ENCODE data around the gene ADH1A. TPM values are rescaled to one million over a fixed set of nuclear protein-coding genes. Genes with fewer than 3 reads are reported as not detected.

ADH1A gene
- total RNA-seq, 1 experiment from 2014 or later = not detected

- no TSS peak for BruUV-seq (replicated peaks)
- Histone ChIP-seq H3K4me1 (ENCODE audit: control insufficient read depth in 1 of 2, insufficient read depth in 2 of 2, low read length in 2 of 2) (no peaks in the 10 kb centered on the region), H3K9me3 (ENCODE audit: control insufficient read depth in 1 of 2, insufficient read depth in 1 of 2, low read depth in 1 of 2, low read length in 2 of 2) (no peaks in the 10 kb centered on the region), H3K36me3 (ENCODE audit: control insufficient read depth in 1 of 2, insufficient read depth in 2 of 2, low read length in 2 of 2) (no peaks in the 10 kb centered on the region), H3K4me3 (replicated peaks in 1 of 2; ENCODE audit: low read depth in 1 of 2, low read length in 2 of 2) (no peak overlapping the region), H3K4me2 (ENCODE audit: low read length) (no peak overlapping the region), H3K27ac (ENCODE audit: low read depth, low read length) (no peak overlapping the region), H3K27me3 (ENCODE audit: insufficient read depth, low read length) (no peaks in the 10 kb centered on the region), H3K79me2 (ENCODE audit: insufficient read depth, low read length) (no peaks in the 10 kb centered on the region), H2AFZ (ENCODE audit: low read depth, low read length, poor library complexity, severe bottlenecking) (no peak overlapping the region), H4K20me1 (ENCODE audit: insufficient read depth) (no peaks in the 10 kb centered on the region), H3K9me2 (ENCODE audit: insufficient read depth) (no peaks in the 10 kb centered on the region), H3K9ac (ENCODE audit: low read length) (no peak overlapping the region)
- ATAC-seq (no peak), DNase-seq (ENCODE audit: low read depth, low spot score) (no peak)
- no peak for TF ChIP-seq ATF3 (IDR thresholded peaks at IDR 0.05)
- TF ChIP-seq CEBPB (IDR thresholded peaks at IDR 0.05; ENCODE audit: low read depth) = no peak
- no peak for TF ChIP-seq ZBTB33 (IDR thresholded peaks at IDR 0.05; ENCODE audit: extremely low read depth, insufficient replicate concordance, low read length)
- TF ChIP-seq ZFX (IDR thresholded peaks at IDR 0.05) = no peak
- no peak for TF ChIP-seq SRF (IDR thresholded peaks at IDR 0.05; ENCODE audit: low read depth)
- no peak for TF ChIP-seq POLR2AphosphoS5 (IDR thresholded peaks at IDR 0.05; ENCODE audit: low read depth, low read length)
- no peak for TF ChIP-seq EZH2phosphoT487 (IDR thresholded peaks at IDR 0.05; ENCODE audit: borderline replicate concordance)
- no peak for TF ChIP-seq EGR1 (IDR thresholded peaks at IDR 0.05; ENCODE audit: low read depth)
- ChIA-PET POLR2A (no interaction called here), RAD21 (ENCODE audit: low non-redundant PET in 1 of 2, low total read pairs in 2 of 2, uncharacterized antibody in 2 of 2, unreplicated experiment in 2 of 2) (no interaction called here), CTCF (no interaction called here)
- intact Hi-C loops (cut with micrococcal nuclease) = no loop called here
Observed at GRCh38 chr4:99273704-99274103, 17.1 kb downstream of the ADH1A start.

GRCh38 chr4:99264927-99265326 lies 25.9 kb downstream of the ADH1A start:
- CTCF ChIA-PET = no interaction called here
- Histone ChIP-seq H3K9ac (ENCODE audit: low read length) (no peak overlapping the region), H3K9me3 (ENCODE audit: control insufficient read depth in 1 of 2, insufficient read depth in 1 of 2, low read depth in 1 of 2, low read length in 2 of 2) (no peaks in the 10 kb centered on the region), H3K4me2 (ENCODE audit: low read length) (no peak overlapping the region), H3K36me3 (ENCODE audit: control insufficient read depth in 1 of 2, insufficient read depth in 2 of 2, low read length in 2 of 2) (no peaks in the 10 kb centered on the region), H2AFZ (ENCODE audit: low read depth, low read length, poor library complexity, severe bottlenecking) (no peak overlapping the region), H4K20me1 (ENCODE audit: insufficient read depth) (no peaks in the 10 kb centered on the region), H3K4me3 (replicated peaks in 1 of 2; ENCODE audit: low read depth in 1 of 2, low read length in 2 of 2) (no peak overlapping the region), H3K27ac (ENCODE audit: low read depth, low read length) (no peak overlapping the region), H3K79me2 (ENCODE audit: insufficient read depth, low read length) (no peaks in the 10 kb centered on the region), H3K9me2 (ENCODE audit: insufficient read depth) (no peaks in the 10 kb centered on the region), H3K27me3 (ENCODE audit: insufficient read depth, low read length) (no peaks in the 10 kb centered on the region), H3K4me1 (ENCODE audit: control insufficient read depth in 1 of 2, insufficient read depth in 2 of 2, low read length in 2 of 2) (no peaks in the 10 kb centered on the region)
- no TSS peak for BruUV-seq (replicated peaks)
- POLR2A ChIA-PET = no interaction called here
- DNase-seq (ENCODE audit: low read depth, low spot score) = no peak
- ATAC-seq = no peak
- RAD21 ChIA-PET (ENCODE audit: low non-redundant PET in 1 of 2, low total read pairs in 2 of 2, uncharacterized antibody in 2 of 2, unreplicated experiment in 2 of 2) = no interaction called here
- no peak for TF ChIP-seq TCF7L2 (IDR thresholded peaks at IDR 0.05; ENCODE audit: borderline replicate concordance, extremely low read depth, insufficient read depth, insufficient read length)
- TF ChIP-seq EGR1 (IDR thresholded peaks at IDR 0.05; ENCODE audit: low read depth) = no peak
- no peak for TF ChIP-seq ZNF274 (IDR thresholded peaks at IDR 0.05; ENCODE audit: low read depth, low read length)
- no peak for TF ChIP-seq FOSL1 (IDR thresholded peaks at IDR 0.05; ENCODE audit: low read depth)
- TF ChIP-seq ELF1 (IDR thresholded peaks at IDR 0.05; ENCODE audit: borderline replicate concordance, low read depth) = no peak
- no peak for TF ChIP-seq YY1 (IDR thresholded peaks at IDR 0.05; ENCODE audit: extremely low read depth, insufficient replicate concordance, low read depth, low read length)
- no peak for TF ChIP-seq CBX3 (IDR thresholded peaks at IDR 0.05; ENCODE audit: low read depth)
- TF ChIP-seq SIN3A (IDR thresholded peaks at IDR 0.05; ENCODE audit: low read depth) = no peak
- intact Hi-C loops (cut with micrococcal nuclease) = no loop called here

Measured in HCT116 (cell line).